ENCODE results near the gene CDC16.

Gene CDC16

DNA sequence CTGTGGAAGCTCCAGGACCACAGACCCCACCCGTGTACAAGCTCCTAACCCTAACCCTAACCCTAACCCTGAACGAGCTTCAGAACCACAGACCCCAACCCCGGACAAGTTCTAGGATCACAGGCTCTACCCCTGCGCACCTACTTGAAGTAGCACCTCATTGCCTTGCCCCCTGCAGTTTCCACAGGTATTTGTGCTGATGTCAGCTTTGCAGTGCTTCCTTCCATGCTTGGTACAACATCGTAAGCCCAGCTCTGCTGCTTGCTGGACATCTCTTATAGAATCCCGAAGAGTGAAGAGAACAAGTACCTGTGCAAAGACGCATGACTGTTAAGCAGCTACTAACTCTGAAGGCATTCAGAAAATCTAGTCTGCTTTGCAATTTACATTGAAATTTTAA, 20.7 kb upstream of the CDC16 start:
- Histone ChIP-seq H3K27me3 (ENCODE audit: control insufficient read depth, insufficient read depth, low read length) (no peaks in the 10 kb centered on the region), H3K27ac (no peak overlapping the region), H3K4me1 (no peaks in the 10 kb centered on the region), H3K36me3 (ENCODE audit: control insufficient read depth, insufficient read depth, low read length) (no peaks in the 10 kb centered on the region), H3K79me2 (no peaks in the 10 kb centered on the region), H3K9me3 (ENCODE audit: control insufficient read depth, low read length) (no peaks in the 10 kb centered on the region), H3K4me2 (ENCODE audit: low read length) (no peak overlapping the region), H3K9ac (no peak overlapping the region), H2AFZ (no peak overlapping the region), H3K4me3 (ENCODE audit: low read depth, low read length) (no peak overlapping the region)
- TF ChIP-seq, protein P1, sequence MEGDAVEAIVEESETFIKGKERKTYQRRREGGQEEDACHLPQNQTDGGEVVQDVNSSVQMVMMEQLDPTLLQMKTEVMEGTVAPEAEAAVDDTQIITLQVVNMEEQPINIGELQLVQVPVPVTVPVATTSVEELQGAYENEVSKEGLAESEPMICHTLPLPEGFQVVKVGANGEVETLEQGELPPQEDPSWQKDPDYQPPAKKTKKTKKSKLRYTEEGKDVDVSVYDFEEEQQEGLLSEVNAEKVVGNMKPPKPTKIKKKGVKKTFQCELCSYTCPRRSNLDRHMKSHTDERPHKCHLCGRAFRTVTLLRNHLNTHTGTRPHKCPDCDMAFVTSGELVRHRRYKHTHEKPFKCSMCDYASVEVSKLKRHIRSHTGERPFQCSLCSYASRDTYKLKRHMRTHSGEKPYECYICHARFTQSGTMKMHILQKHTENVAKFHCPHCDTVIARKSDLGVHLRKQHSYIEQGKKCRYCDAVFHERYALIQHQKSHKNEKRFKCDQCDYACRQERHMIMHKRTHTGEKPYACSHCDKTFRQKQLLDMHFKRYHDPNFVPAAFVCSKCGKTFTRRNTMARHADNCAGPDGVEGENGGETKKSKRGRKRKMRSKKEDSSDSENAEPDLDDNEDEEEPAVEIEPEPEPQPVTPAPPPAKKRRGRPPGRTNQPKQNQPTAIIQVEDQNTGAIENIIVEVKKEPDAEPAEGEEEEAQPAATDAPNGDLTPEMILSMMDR (IDR thresholded peaks at IDR 0.05), result no peak

DNA sequence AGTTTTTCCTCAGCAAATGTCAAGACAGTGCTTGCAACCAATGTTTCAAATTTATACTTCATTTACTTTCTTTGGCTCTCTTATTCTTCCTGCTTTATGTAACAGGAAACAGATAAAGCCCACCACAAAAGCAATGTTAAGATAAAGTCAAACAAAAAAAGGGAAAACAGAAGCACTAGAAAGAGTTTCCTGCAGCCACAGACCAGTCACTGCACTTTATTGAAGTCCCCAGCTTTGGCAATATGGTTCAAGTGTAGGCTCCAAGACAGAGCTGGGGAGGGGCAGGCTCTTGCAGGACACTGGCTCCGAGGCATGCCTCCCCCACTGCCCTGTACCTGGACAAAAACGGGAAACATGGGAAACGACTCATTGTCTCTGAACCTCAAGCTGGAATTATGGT, 15.3 kb upstream of the CDC16 start:
- Histone ChIP-seq H3K4me3 (ENCODE audit: low read depth, low read length) (no peak overlapping the region), H3K27ac (no peak overlapping the region), H3K9me3 (ENCODE audit: control insufficient read depth, low read length) (no peaks in the 10 kb centered on the region), H3K4me1 (no peaks in the 10 kb centered on the region), H3K27me3 (ENCODE audit: control insufficient read depth, insufficient read depth, low read length) (no peaks in the 10 kb centered on the region), H3K4me2 (ENCODE audit: low read length) (no peak overlapping the region), H2AFZ (no peak overlapping the region), H3K79me2 (no peaks in the 10 kb centered on the region), H3K9ac (no peak overlapping the region), H3K36me3 (ENCODE audit: control insufficient read depth, insufficient read depth, low read length) (no peaks in the 10 kb centered on the region)
- TF ChIP-seq, protein P1 (IDR thresholded peaks at IDR 0.05), result no peak

DNA sequence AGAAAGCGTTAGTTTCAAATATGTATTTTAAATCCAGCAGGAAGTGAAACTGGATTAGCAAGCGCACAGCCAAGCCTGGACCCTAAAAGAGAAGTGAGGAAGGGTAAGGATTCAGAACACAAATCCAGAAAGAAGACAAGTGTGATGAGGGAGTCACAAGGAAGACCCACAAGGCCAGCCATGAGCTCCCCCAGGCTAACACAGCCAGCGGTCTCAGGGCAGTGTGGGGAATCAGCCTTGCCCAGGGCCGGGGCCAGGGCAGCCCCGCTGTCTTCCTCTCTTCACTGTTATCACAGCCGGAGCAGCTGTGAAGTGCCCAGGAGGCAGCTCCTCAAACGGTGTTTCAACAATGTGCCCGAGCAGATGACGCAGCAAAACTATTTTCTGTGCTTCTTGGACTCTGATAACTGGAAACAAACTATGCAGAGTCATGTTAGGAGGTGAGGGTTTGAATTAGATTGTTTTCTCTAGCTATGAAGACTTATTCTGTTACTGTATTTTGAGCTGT, 12.2 kb upstream of the CDC16 start:
- no peak overlapping the region for H3K9ac ChIP-seq
- no peaks in the 10 kb centered on the region for H3K27me3 ChIP-seq (ENCODE audit: control insufficient read depth, insufficient read depth, low read length)
- H3K4me1 ChIP-seq, result no peaks in the 10 kb centered on the region
- H3K4me3 ChIP-seq (ENCODE audit: low read depth, low read length), result no peak overlapping the region
- H3K36me3 ChIP-seq (ENCODE audit: control insufficient read depth, insufficient read depth, low read length), result no peaks in the 10 kb centered on the region
- H3K27ac ChIP-seq, result no peak overlapping the region
- H3K79me2 ChIP-seq, result no peaks in the 10 kb centered on the region
- TF ChIP-seq, protein P1 (IDR thresholded peaks at IDR 0.05), result no peak
- H3K4me2 ChIP-seq (ENCODE audit: low read length), result no peak overlapping the region
- H3K9me3 ChIP-seq (ENCODE audit: control insufficient read depth, low read length), result no peaks in the 10 kb centered on the region
- H2AFZ ChIP-seq, result no peak overlapping the region

DNA sequence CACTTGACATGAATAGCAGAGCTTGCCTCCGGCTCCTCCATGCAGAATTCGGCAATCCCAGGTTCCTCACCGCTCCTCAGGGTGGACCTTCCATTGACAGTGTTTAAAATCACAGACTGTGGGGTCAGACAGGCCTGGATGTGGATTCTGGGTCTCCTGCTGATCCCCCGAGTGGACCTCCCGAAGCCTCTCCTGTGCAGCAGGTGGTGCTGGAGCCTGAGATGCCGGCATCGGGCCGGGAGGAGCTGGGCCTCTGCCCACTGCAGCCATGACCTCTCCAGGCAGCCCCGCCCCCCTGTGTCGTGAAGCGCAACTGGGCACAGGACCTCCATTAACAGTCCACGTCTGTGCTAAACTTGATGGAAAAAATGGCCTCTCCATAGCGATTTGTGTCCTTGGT, 10.5 kb upstream of the CDC16 start:
- no peak overlapping the region for H3K27ac ChIP-seq
- no peaks in the 10 kb centered on the region for H3K9me3 ChIP-seq (ENCODE audit: control insufficient read depth, low read length)
- no peaks in the 10 kb centered on the region for H3K4me1 ChIP-seq
- no peaks in the 10 kb centered on the region for H3K36me3 ChIP-seq (ENCODE audit: control insufficient read depth, insufficient read depth, low read length)
- no peak overlapping the region for H2AFZ ChIP-seq
- H3K79me2 ChIP-seq, result no peaks in the 10 kb centered on the region
- H3K4me2 ChIP-seq (ENCODE audit: low read length), result no peak overlapping the region
- H3K4me3 ChIP-seq (ENCODE audit: low read depth, low read length), result no peak overlapping the region
- H3K27me3 ChIP-seq (ENCODE audit: control insufficient read depth, insufficient read depth, low read length), result no peaks in the 10 kb centered on the region
- no peak overlapping the region for H3K9ac ChIP-seq
- TF ChIP-seq, protein P1 (IDR thresholded peaks at IDR 0.05), result no peak

DNA sequence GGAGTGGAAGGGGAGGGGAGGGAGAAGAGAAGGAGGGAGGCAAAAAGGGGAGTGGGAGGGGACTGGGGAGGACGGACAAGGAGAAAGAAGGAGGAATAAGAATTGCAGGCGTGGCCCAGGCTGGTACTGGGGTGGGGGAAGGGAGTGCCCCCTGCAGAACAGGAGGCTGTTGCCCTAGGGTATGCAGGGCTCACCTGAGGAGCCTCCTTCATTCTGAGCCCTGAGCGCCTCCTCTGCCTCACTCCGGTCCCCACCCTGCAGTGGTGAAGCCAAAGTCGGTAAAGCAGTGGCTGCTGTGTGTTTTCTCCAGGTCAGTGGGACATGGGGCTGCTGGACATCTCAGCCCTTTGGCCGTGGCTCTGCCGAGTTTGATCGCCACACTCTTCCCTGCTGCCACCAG, 9.1 kb upstream of the CDC16 start:
- Histone ChIP-seq H3K9ac (no peak overlapping the region), H3K9me3 (ENCODE audit: control insufficient read depth, low read length) (no peaks in the 10 kb centered on the region), H3K4me3 (ENCODE audit: low read depth, low read length) (no peak overlapping the region), H2AFZ (no peak overlapping the region), H3K27ac (no peak overlapping the region), H3K36me3 (ENCODE audit: control insufficient read depth, insufficient read depth, low read length) (no peaks in the 10 kb centered on the region), H3K4me2 (ENCODE audit: low read length) (no peak overlapping the region), H3K4me1 (no peaks in the 10 kb centered on the region), H3K27me3 (ENCODE audit: control insufficient read depth, insufficient read depth, low read length) (no peaks in the 10 kb centered on the region), H3K79me2 (no peaks in the 10 kb centered on the region)
- TF ChIP-seq, protein P1 (IDR thresholded peaks at IDR 0.05), result no peak

Data from parathyroid adenoma (tissue), 2 donors.